ENCODE data around the gene HSPA8.
"Not testable (repeated sequence)": the region's sequence is repeated elsewhere in the genome, so short reads cannot be mapped to it uniquely, and the experiment has no call there.

HSPA8 gene

GRCh38 chr11:123061403-123062157, at the start of gene HSPA8:
Gene HSPA8, minus strand, starts transcription at chr11:123062136. Its CDS starts 812 bp downstream, at chr11:123061324.
- DNase-seq (ENCODE audit: low spot score) = peak; percentile 25

- DNase-seq (ENCODE audit: low spot score) = peak; percentile 52
Observed at GRCh38 chr11:123111465-123111864, 49.5 kb upstream of the HSPA8 start.

- no peak for DNase-seq (ENCODE audit: low spot score)
Observed at GRCh38 chr11:123110397-123110796, 48.5 kb upstream of the HSPA8 start.

DNA sequence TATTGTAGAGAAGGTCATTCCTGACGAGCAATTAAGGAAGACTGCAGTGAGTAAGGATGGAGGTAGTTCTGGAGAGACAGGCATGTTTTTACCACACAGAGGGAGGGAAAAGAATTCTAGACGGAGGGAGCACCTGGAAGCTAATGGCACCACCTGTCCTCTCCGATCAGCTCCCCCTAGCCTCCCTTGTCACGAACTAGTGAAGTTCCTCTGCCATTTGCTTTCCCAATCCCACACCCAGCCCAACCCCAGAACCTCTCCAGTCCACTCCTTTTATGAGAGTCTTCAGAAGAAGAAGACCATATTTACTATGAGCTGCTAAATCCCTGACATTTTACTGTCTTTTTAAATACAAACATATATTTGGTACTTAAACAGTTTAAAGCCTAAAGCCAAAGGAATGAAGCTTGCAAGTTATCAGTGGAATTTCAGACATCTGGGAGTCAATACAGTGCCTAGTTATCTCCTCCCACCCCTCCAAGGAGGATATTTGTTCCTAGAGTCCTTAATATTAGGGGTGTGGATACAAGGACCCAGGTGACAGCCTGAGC, 46.1 kb upstream of the HSPA8 start:
- DNase-seq (ENCODE audit: low spot score) = no peak

DNA sequence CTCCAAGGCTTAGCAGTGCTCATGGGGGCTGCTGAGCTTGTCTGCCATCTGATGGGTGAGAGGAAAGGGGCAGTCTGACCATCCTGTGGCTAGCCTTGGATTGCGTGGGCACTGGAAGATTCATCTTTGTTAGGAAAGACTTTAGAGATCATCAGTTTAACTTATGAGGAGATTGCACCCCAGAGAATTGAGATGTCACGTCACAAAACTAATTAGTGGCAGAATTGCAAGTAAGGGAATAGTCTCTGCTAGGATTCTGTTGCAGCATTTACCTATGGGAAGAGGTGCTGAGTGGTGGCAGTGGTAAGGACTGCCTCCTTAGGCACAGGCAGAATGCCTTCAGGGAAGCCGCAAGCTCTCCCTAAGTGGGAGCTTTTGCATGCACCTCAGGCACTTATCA, 42.8 kb upstream of the HSPA8 start:
- DNase-seq (ENCODE audit: low spot score) = no peak

DNA sequence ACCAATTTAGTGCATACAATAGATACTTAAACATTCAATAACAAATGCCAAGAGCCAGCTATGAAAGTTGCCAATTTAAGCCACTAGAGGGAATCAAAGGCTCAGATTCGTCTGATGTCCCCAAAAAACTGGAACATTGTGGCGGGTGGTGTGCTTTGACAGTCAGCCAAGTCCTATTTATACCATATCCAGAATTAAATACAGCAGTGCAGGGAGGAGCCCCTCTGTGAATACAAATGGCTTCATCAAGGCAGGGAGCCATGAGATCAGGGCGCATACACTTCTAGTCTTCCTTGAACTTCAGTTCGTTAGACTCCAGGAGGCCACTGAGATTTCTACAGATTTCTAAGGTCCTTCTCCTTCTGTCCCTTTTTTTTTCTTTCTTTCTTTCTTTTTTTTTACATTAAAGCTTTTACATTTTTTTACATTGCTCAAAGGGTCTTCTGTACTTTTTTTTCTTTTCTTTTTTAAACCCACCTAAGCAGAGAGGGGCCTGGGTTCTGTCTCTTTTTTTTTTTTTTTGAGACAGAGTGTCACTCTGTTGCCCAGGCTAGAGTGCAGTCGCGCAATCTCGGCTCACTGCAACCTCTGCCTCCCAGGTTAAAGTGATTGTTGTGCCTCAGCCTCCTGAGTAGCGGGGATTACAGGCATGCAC, 41.5 kb upstream of the HSPA8 start:
- peak; percentile 68 for DNase-seq (ENCODE audit: low spot score)

DNA sequence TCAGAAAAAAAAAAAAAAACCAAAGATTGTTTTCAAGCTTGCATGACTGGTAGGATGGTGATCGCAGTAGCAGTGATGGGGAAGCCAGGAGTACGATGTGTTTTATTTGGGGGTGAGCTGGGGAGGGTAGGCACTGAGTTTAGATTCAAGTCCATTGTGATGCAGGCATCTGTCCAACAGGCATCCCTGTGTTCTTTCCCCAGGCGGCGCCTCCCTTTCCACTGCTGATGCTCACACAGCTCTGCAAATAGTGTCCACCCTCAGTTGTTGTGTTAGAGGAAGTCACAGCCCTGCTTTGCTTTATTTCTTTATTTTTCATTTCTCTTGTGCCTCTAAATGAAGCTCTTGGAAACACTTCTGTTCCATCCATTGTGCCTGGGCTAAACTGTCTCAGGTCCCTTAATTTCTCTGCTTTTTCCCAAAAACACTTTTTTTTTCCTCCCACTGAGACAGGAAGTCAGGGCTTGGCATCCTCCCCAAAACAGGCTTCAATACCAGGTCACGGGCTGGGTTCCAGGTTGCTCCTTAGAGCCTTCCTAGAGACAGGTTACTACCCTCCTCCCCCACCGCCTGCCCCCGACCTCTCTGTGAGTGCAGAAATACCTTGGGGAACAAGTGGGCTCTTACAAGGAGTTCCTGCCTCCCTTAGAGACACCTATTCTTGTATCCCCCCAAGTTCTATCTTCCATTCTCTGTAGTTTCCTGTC, 38.6 kb upstream of the HSPA8 start:
- no peak for DNase-seq (ENCODE audit: low spot score)

- no peak for DNase-seq (ENCODE audit: low spot score)
Observed at GRCh38 chr11:123098990-123099389, 37.1 kb upstream of the HSPA8 start.

GRCh38 chr11:123093739-123094138, 31.8 kb upstream of the HSPA8 start:
- DNase-seq (ENCODE audit: low spot score) = no peak

DNA sequence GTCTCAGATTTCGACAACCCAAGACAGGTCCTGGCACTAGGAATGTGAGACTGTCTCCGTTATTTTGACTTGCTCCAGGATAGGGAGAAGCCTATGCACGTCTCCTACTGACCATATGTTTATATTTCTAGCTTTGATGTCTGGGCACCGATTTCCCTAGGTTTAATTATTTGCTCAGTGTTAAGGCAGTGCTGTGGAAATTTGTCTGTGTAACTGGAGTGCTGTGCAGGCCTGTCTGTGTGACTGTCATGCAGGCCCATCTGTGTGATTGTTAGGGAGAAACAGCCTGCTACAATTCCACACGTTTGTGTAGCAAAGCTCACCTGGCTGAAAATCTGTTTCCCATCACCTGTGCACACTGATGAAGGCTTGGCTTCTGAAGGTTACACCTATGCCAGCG, 29.6 kb upstream of the HSPA8 start:
- DNase-seq (ENCODE audit: low spot score) = no peak

GRCh38 chr11:123090168-123090567, 28.2 kb upstream of the HSPA8 start:
- not testable (repeated sequence) for DNase-seq (ENCODE audit: low spot score)

GRCh38 chr11:123088896-123089295, 27.0 kb upstream of the HSPA8 start:
- DNase-seq (ENCODE audit: low spot score) = not testable (repeated sequence)

- DNase-seq (ENCODE audit: low spot score) = not testable (repeated sequence)
Observed at GRCh38 chr11:123087657-123088056, 25.7 kb upstream of the HSPA8 start.

DNA sequence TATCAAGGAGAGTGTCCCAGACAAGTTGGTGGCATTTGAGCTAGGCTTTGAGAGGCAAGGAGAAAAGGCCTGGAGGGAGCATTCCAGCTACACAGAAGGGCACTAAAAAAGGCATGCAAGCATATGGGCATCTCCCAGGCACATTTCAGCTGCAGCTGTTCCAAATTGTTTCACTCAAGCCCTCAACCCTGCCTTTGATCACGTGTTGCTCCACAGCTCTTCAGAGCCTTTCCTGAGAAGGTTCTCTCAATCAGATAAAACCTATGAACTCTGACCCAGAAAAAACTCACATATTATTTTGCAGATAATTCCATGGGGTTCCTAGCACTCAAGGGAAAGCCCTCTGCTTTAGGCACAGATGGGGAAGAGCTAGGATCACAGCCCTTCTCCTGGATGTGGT, 24.4 kb upstream of the HSPA8 start:
- no peak for DNase-seq (ENCODE audit: low spot score)

DNA sequence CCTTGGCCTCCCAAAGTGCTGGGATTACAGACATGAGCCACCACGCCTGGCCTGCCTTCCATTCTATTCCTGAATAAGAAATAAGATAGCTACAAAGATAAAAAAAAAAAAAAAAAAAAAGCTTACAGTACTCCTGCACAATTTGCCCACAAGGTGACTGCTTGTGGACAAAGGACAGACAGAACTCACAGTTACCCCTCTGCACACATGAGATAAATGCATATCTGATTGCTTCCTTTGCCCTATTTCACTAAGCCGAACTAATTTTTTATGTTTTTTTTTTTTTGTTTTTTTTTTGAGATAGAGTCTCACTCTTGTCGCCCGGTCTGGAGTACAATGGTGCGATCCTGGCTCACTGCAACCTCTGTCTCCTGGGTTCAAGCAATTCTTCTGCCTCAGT, 23.6 kb upstream of the HSPA8 start:
- no peak for DNase-seq (ENCODE audit: low spot score)

GRCh38 chr11:123084454-123084853, 22.5 kb upstream of the HSPA8 start:
- no peak for DNase-seq (ENCODE audit: low spot score)

GRCh38 chr11:123083623-123084029, 21.7 kb upstream of the HSPA8 start:
- DNase-seq (ENCODE audit: low spot score) = peak; percentile 88

DNA sequence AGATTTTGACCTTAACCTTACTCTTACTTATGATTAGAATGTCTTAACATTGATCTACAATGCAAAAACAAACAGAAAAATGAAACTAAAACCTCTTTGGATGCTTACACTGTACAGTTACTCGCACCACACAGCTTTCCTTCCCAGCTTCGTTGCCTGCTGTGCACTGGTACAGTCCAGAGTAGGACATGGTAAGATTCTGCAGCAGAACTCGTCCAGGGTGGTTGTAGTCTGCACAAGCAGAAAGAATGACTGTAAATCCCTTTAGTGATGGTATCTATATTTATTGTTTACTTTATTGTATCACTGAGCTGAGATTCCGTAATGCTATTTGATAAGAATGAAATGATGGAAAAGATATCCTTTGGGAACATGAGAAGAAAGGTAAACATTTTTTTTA, 21.0 kb upstream of the HSPA8 start:
- DNase-seq (ENCODE audit: low spot score) = no peak

GRCh38 chr11:123080015-123080414, 18.1 kb upstream of the HSPA8 start:
- DNase-seq (ENCODE audit: low spot score) = no peak

DNA sequence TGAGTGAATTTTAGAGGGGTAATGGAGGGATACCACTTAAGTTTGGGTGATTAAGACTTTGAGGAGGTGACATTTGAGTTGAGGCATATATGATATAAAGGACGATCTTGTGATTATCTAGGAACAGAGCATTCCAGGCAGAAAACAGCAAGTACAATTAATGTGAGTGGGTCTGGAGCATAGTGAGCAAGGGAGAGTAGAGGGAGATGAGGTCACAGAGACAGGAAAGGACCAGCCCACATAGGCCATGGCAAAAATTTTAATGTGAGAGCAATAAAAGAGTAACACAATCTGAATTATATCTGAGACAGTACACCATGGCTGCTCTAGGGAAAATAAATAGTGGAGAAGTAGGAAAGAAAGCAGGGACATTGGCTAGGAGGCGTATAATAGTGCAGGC, 14.5 kb upstream of the HSPA8 start:
- DNase-seq (ENCODE audit: low spot score) = no peak

DNA sequence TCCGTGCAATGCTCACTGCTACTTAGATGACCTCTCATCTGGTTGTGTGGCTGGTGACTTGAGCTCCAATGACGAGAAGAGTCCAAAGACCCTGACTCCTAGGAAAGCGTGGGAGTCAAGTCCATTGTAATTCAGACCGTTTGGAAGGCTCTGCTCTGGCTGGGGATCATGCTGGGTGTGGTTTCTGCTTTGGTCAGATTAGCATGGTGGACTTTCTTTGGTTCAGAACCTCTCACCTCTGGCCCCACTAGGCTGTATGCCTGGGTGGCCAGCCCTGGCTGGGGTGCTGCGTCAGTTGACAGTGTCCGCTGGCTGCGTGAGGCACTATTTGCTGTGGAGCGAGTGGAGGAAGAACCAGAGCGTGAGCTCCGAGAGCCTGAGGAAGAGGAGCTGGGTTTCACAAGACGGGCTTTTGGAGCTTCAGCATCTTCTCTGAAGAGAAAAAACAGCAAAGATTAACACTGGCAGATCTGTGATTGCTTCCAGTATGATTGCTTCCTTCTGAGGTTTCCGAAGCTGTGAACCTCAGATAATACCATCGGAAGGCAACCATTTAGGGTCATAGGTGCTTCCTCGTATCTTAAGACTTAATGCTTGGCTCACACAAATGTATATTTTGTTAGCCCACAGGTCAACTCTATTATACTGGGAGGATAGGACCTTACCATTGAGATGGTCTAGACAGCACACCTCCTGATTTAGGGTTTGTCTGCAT, 11.6 kb upstream of the HSPA8 start:
- DNase-seq (ENCODE audit: low spot score) = no peak

DNA sequence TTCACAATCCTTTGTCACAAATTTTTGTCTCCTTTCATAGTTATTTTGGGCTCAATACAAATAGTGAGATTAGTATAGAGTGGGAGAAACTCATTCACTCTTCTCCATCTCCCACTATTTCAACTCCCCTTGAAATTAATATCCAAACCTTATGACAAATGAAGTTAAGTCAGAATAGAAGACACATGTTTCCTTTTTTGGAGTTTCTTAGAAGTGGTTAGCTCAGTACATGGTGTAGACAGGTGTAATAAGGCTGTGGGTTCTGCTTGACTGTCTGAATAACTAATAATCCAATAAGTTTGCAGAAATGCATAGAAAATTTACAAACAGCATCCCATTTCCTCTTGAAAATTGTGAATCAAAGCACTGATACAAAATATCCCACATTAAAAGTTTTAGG, 10.8 kb upstream of the HSPA8 start:
- DNase-seq (ENCODE audit: low spot score) = no peak

All from hepatic stellate cell (primary cell).